BE2C (cell line): Measurements from ENCODE around the gene GNG12.

ENCODE experiments used
- DNase-seq: peaks from one replicate; pipeline ENCODE4 v3.0.0-alpha.2; 2020
- H3K27me3 ChIP-seq: fragments of 250-450 bp; sonication (Bioruptor Pico); 2 replicates; pipeline ENCODE4 v1.5.1; 2020; ENCODE audit warnings: mild to moderate bottlenecking
- H3K36me3 ChIP-seq: fragments of 250-450 bp; sonication (Bioruptor Pico); 2 replicates; pipeline ENCODE4 v1.5.1; 2020; ENCODE audit warnings: mild to moderate bottlenecking
- H3K4me1 ChIP-seq: fragments of 250-450 bp; sonication (Bioruptor Pico); 2 replicates; pipeline ENCODE4 v1.5.1; 2020
- H3K4me3 ChIP-seq: 2 replicates; pipeline ENCODE4 v1.5.1; 2011; ENCODE audit warnings: low read depth, low read length
- H3K9me3 ChIP-seq: fragments of 250-450 bp; sonication (Bioruptor Pico); 2 replicates; pipeline ENCODE4 v1.5.1; 2020
- TF ChIP-seq, protein P1 (sequence below): IDR thresholded peaks from 2 replicates; pipeline ENCODE4 v1.5.1; 2012; ENCODE audit warnings: mild to moderate bottlenecking, low read depth, low read length

The GNG12 gene

DNA sequence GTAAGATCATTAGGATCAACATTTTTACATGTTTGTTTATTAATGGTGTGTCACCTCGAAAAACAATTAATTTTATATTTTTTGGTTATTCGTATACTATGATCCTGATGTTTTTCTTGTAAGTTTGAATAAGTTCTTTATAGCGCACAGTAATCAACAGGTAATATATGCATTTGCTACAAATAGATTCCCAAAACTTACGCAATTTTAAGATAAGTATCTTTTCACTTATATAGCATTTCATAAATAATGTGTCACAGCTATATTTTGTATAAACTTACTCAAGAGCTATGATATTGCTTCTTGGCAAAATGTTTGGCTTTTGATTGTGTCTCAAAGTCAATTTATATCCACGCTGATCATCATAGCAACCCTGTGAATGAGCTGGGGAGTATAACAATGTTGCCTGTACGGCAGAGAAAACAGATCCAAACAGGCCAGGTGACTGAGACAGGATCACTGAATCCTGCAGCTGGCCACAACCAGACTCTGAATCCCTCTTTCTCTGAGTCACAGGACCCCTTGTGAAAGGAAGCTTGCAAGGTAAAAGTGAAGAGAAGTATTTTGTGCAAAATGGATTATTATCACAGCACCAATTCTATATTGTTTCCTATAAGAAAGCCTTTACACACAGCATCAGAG lies 48.6 kb downstream of the GNG12 start:
- H3K4me1 ChIP-seq, result no peaks in the 10 kb centered on the region
- TF ChIP-seq, protein P1, sequence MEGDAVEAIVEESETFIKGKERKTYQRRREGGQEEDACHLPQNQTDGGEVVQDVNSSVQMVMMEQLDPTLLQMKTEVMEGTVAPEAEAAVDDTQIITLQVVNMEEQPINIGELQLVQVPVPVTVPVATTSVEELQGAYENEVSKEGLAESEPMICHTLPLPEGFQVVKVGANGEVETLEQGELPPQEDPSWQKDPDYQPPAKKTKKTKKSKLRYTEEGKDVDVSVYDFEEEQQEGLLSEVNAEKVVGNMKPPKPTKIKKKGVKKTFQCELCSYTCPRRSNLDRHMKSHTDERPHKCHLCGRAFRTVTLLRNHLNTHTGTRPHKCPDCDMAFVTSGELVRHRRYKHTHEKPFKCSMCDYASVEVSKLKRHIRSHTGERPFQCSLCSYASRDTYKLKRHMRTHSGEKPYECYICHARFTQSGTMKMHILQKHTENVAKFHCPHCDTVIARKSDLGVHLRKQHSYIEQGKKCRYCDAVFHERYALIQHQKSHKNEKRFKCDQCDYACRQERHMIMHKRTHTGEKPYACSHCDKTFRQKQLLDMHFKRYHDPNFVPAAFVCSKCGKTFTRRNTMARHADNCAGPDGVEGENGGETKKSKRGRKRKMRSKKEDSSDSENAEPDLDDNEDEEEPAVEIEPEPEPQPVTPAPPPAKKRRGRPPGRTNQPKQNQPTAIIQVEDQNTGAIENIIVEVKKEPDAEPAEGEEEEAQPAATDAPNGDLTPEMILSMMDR, result no peak
- no peak overlapping the region for H3K4me3 ChIP-seq
- H3K27me3 ChIP-seq, result no peaks in the 10 kb centered on the region
- DNase-seq, result no peak
- H3K9me3 ChIP-seq, result no peaks in the 10 kb centered on the region
- H3K36me3 ChIP-seq, result no peaks in the 10 kb centered on the region

DNA sequence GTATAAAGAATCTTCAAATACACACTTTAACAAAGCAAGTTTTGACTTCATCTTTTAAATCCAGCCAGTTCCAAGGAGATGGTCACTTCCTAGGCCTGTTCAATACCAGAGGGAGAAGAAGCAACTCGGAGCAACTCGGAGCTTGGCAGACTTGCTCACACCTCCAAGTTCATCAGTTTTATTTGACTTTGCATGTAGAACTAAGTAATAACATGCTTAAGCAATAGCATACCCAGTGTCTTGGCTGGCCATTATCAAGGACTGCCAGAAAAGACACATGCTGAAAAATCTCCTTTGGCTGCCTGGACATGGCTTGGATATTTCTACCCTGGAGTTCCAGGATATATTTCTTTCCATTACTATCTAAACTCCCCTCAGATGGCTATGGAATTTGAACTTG lies 52.6 kb downstream of the GNG12 start:
- TF ChIP-seq, protein P1, result no peak
- no peaks in the 10 kb centered on the region for H3K27me3 ChIP-seq

DNA sequence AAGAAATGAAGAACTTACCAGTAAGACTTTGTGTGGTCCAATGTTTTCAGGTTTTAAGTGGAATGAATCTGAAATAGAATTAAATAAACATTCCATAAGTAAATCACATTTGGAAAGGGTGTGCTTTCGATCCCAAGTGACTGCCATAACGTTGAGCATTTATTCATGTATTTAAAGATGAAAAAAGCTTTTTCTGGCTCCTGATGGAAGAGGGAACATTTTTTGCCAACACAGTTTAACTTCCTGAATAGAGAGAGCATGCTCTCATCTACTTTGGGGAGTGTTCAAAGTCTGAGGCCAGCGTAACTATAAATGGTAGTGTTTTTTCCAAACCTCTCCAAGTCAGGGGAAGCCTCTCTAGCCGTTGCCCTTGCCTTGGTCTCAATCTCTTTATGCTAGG lies 55.8 kb downstream of the GNG12 start:
- Histone ChIP-seq H3K27me3 (no peaks in the 10 kb centered on the region), H3K36me3 (no peaks in the 10 kb centered on the region), H3K4me3 (no peak overlapping the region), H3K4me1 (no peaks in the 10 kb centered on the region), H3K9me3 (no peaks in the 10 kb centered on the region)
- TF ChIP-seq, protein P1, result no peak
- no peak for DNase-seq

More for the DNA sequence above, 52.6 kb downstream of the GNG12 start:
- no peaks in the 10 kb centered on the region for H3K36me3 ChIP-seq
- H3K4me1 ChIP-seq, result no peaks in the 10 kb centered on the region
- DNase-seq, result no peak
- no peaks in the 10 kb centered on the region for H3K9me3 ChIP-seq
- no peak overlapping the region for H3K4me3 ChIP-seq

DNA sequence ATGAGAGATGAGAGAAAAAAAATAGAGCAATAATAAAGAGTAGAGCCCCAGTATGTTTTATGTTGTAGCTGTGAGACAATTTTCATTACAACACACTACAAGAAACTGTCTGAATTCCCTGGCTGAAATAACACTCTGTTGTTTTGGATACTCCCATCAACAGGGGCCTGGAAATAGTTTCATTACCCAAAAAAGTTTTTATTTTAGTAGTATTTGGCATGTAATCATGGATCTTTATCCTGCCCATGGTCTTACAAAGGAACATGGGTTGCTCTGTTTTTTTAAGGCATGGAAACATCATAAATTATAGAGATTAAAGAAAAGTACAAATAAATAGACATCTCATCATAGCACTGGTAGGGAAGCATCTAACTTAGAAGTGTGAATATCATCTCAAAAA lies 56.3 kb downstream of the GNG12 start:
- H3K27me3 ChIP-seq, result no peaks in the 10 kb centered on the region
- TF ChIP-seq, protein P1, result no peak
- H3K36me3 ChIP-seq, result no peaks in the 10 kb centered on the region
- H3K4me3 ChIP-seq, result no peak overlapping the region
- DNase-seq, result no peak
- H3K4me1 ChIP-seq, result no peaks in the 10 kb centered on the region
- H3K9me3 ChIP-seq, result no peaks in the 10 kb centered on the region

DNA sequence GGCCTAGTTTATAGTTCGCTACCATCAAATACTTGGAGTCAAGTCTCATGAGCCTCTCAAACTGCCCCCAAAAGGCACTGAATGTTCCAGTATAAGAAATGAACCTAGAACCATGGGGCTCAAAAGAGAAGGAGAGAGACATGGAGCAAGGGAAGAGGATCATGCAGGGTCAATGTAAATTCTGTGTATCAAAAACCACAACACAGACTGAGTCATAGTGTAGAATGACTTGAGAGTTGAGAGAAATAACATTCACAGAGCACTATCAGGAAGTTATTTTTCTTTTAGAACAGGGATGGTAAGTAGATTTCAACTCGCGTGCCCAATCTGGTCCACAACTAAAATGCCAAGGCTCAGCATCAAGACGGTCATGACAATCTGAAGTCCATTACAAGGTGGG lies 59.8 kb downstream of the GNG12 start:
- no peak for DNase-seq
- TF ChIP-seq, protein P1, result no peak
- no peaks in the 10 kb centered on the region for H3K36me3 ChIP-seq
- no peak overlapping the region for H3K4me3 ChIP-seq
- no peaks in the 10 kb centered on the region for H3K4me1 ChIP-seq
- no peaks in the 10 kb centered on the region for H3K27me3 ChIP-seq
- H3K9me3 ChIP-seq, result no peaks in the 10 kb centered on the region

DNA sequence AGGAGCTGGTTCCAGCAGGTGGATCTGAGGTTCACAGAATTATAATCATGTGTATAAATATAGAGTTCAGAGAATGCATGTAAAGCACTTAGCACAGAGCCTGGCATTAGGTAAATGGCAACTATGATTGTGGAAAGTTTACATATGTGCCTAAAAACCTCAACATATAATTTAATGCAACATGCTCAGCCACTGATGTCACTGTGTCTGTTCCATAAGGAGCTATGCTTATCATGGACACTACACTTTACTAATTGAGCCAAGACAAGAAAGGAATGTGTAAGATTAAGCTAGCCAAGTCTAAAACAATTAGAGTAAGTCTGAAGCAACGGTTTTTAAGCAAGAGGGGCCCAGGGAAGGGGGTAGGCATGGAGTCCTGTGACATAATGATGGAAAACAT lies 61.5 kb downstream of the GNG12 start:
- DNase-seq, result no peak

More for the DNA sequence above, 61.5 kb downstream of the GNG12 start:
- no peaks in the 10 kb centered on the region for H3K27me3 ChIP-seq
- TF ChIP-seq, protein P1, result no peak
- no peak overlapping the region for H3K4me3 ChIP-seq
- no peaks in the 10 kb centered on the region for H3K36me3 ChIP-seq
- no peaks in the 10 kb centered on the region for H3K4me1 ChIP-seq
- no peaks in the 10 kb centered on the region for H3K9me3 ChIP-seq
